ENCODE results near the gene CNNM2. TPM values are rescaled to one million over a fixed set of nuclear protein-coding genes. Genes with fewer than 3 reads are reported as not detected.

Gene CNNM2
- polyA plus RNA-seq, 1 of the 3 experiments (the other 2 are of a cell fraction): 4.0 TPM

GRCh38 chr10:103007017-103007416 is 88.9 kb downstream of the CNNM2 start:
- no peak for TF ChIP-seq ELF1 (IDR thresholded peaks at IDR 0.05)
- TF ChIP-seq TEAD4 (IDR thresholded peaks at IDR 0.05; ENCODE audit: borderline replicate concordance, insufficient read depth): no peak
- TF ChIP-seq MEF2A (IDR thresholded peaks at IDR 0.05; ENCODE audit: borderline replicate concordance, low read depth): no peak
- no peak for TF ChIP-seq POLR2AphosphoS5 (IDR thresholded peaks at IDR 0.05; ENCODE audit: low read depth, low read length)
- no peak for TF ChIP-seq EP300 (IDR thresholded peaks at IDR 0.05; ENCODE audit: borderline replicate concordance in 1 of 2, low read depth in 1 of 2, low read length in 1 of 2)
- TF ChIP-seq YY1 (IDR thresholded peaks at IDR 0.05; ENCODE audit: low read depth): no peak
- TF ChIP-seq GABPA (IDR thresholded peaks at IDR 0.05; ENCODE audit: low read depth): no peak
- TF ChIP-seq NFIC (IDR thresholded peaks at IDR 0.05; ENCODE audit: borderline replicate concordance): no peak
- no peak for TF ChIP-seq USF1 (IDR thresholded peaks at IDR 0.05; ENCODE audit: borderline replicate concordance, low read depth)
- no peak for TF ChIP-seq NRF1 (IDR thresholded peaks at IDR 0.05; ENCODE audit: low read depth, low read length)
- no peak for TF ChIP-seq TAF1 (IDR thresholded peaks at IDR 0.05; ENCODE audit: borderline replicate concordance, low read depth, low read length)
- TF ChIP-seq, protein P1, sequence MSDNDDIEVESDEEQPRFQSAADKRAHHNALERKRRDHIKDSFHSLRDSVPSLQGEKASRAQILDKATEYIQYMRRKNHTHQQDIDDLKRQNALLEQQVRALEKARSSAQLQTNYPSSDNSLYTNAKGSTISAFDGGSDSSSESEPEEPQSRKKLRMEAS (IDR thresholded peaks at IDR 0.05; ENCODE audit: low read depth): no peak
- TF ChIP-seq CTCF (IDR thresholded peaks at IDR 0.05): no peak
- no peak for TF ChIP-seq SMC3 (IDR thresholded peaks at IDR 0.05; ENCODE audit: low read depth, low read length)
- no peaks in the 10 kb centered on the region for H3K36me3 ChIP-seq (replicated peaks in 1 of 2; ENCODE audit: control insufficient read depth in 1 of 2, insufficient read depth in 2 of 2, low read length in 1 of 2)
- H3K9me3 ChIP-seq: no peaks in the 10 kb centered on the region
- H2AFZ ChIP-seq (ENCODE audit: low read depth): no peak overlapping the region
- no peaks in the 10 kb centered on the region for H4K20me1 ChIP-seq (ENCODE audit: insufficient read depth)
- no peak overlapping the region for H3K4me2 ChIP-seq
- H3F3A ChIP-seq (replicated peaks; ENCODE audit: insufficient read depth): no peaks in the 10 kb centered on the region
- H3K79me2 ChIP-seq (ENCODE audit: insufficient read depth): no peaks in the 10 kb centered on the region
- no peak for DNase-seq
- H3K4me1 ChIP-seq (ENCODE audit: control insufficient read depth in 1 of 2, insufficient read depth in 2 of 2, low read depth in 1 of 2, low read length in 1 of 2): no peaks in the 10 kb centered on the region
- H3K27ac ChIP-seq (ENCODE audit: low read depth in 2 of 2, low read length in 1 of 2): no peak overlapping the region
- H3K27me3 ChIP-seq (ENCODE audit: insufficient read depth): no peaks in the 10 kb centered on the region
- WGBS (ENCODE audit: low lambda C conversion rate): 79% methylated on average over 5 of the region's 5 CpGs
- ChIA-PET POLR2A (no interaction called here), CTCF (interaction anchor here (0.7 kb wide), 1 partner anchor 29 kb away, joined by 3 read pairs; no protein-coding TSS in a partner anchor)
- no peak overlapping the region for H3K9ac ChIP-seq
- H3K4me3 ChIP-seq (ENCODE audit: low read depth in 2 of 2, low read length in 1 of 2): no peak overlapping the region
- H3K9me2 ChIP-seq: no peaks in the 10 kb centered on the region

DNA sequence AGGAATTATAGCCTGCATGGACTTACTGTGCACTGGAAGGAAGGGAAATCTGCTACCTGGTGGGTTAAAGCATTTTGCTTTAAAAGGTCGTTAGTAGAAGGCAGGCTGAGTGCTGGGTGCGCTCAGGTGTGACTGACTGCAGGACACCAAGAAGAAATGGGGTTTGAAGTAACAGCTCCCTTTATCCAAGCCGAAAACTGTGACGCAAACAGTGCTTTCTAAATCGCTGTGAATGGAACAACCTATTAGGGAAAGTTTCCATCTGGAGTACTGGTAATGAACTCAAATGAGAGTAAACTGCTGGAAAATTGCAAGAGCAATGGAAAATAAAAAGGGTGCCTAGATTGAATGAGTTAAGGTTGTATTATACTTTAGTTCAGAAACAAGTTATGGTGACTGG is 95.3 kb downstream of the CNNM2 start:
- Histone ChIP-seq H3K27ac (ENCODE audit: low read depth in 2 of 2, low read length in 1 of 2) (no peak overlapping the region), H3F3A (replicated peaks; ENCODE audit: insufficient read depth) (no peaks in the 10 kb centered on the region), H3K4me1 (ENCODE audit: control insufficient read depth in 1 of 2, insufficient read depth in 2 of 2, low read depth in 1 of 2, low read length in 1 of 2) (no peaks in the 10 kb centered on the region), H3K79me2 (ENCODE audit: insufficient read depth) (no peaks in the 10 kb centered on the region), H3K9me3 (no peaks in the 10 kb centered on the region), H3K36me3 (replicated peaks in 1 of 2; ENCODE audit: control insufficient read depth in 1 of 2, insufficient read depth in 2 of 2, low read length in 1 of 2) (no peaks in the 10 kb centered on the region), H3K9ac (no peak overlapping the region), H3K4me3 (ENCODE audit: low read depth in 2 of 2, low read length in 1 of 2) (no peak overlapping the region), H4K20me1 (ENCODE audit: insufficient read depth) (no peaks in the 10 kb centered on the region), H3K27me3 (ENCODE audit: insufficient read depth) (no peaks in the 10 kb centered on the region), H3K9me2 (no peaks in the 10 kb centered on the region), H3K4me2 (no peak overlapping the region), H2AFZ (ENCODE audit: low read depth) (no peak overlapping the region)
- POLR2A ChIA-PET: no interaction called here
- CTCF ChIA-PET: interaction anchor here (1.0 to 1.3 kb wide), 2 partner anchors 26 to 96 kb away, joined by 4 to 5 read pairs; partner anchors contain the start of gene CNNM2
- WGBS (ENCODE audit: low lambda C conversion rate): 90% methylated on average over 5 of the region's 5 CpGs
- TF ChIP-seq GABPA (IDR thresholded peaks at IDR 0.05; ENCODE audit: low read depth): no peak
- TF ChIP-seq POLR2AphosphoS5 (IDR thresholded peaks at IDR 0.05; ENCODE audit: low read depth, low read length): no peak
- no peak for TF ChIP-seq NFIC (IDR thresholded peaks at IDR 0.05; ENCODE audit: borderline replicate concordance)
- TF ChIP-seq SMC3 (IDR thresholded peaks at IDR 0.05; ENCODE audit: low read depth, low read length): no peak
- no peak for DNase-seq

Measured in SK-N-SH (cell line).